Mucosa of rectum (tissue), 2 donors: Measurements from ENCODE around the gene APOE.
"Not testable (repeated sequence)": the region's sequence is repeated elsewhere in the genome, so short reads cannot be mapped to it uniquely, and the experiment has no call there.

Experiments
- H3K27ac ChIP-seq, 2 donors: one replicate each; pipeline ENCODE4 v1.7.0; 2013; ENCODE audit warnings: inconsistent platforms in 2 of 2, low read depth in 2 of 2, low read length in 2 of 2
- H3K27me3 ChIP-seq, 2 donors: one replicate each; pipeline ENCODE4 v1.7.0; 2013; ENCODE audit warnings: low read length in 2 of 2; ENCODE audit not compliant: control insufficient read depth in 2 of 2, insufficient read depth in 2 of 2
- H3K36me3 ChIP-seq, 2 donors: one replicate each; pipeline ENCODE4 v1.7.0; 2013; ENCODE audit warnings: low read length in 2 of 2; ENCODE audit not compliant: control insufficient read depth in 2 of 2, insufficient read depth in 2 of 2
- H3K4me1 ChIP-seq, 2 donors: one replicate each; pipeline ENCODE4 v1.7.0; 2013; ENCODE audit warnings: low read length in 2 of 2, mild to moderate bottlenecking in 1 of 2; ENCODE audit not compliant: control insufficient read depth in 2 of 2, insufficient read depth in 2 of 2
- H3K4me3 ChIP-seq, 2 donors: one replicate each; pipeline ENCODE4 v1.7.0; 2013; ENCODE audit warnings: low read length in 2 of 2
- H3K9ac ChIP-seq, 2 donors: one replicate each; pipeline ENCODE4 v1.7.0; 2013; ENCODE audit warnings: low read length in 2 of 2, low read depth in 1 of 2, mild to moderate bottlenecking in 1 of 2
- H3K9me3 ChIP-seq, 2 donors: one replicate each; pipeline ENCODE4 v1.7.0; 2013; ENCODE audit warnings: low read length in 2 of 2; ENCODE audit not compliant: control insufficient read depth in 2 of 2
- donor health status: healthy.
- donor health status: Normal muscosa, but diverticular disease.

APOE gene

GRCh38 chr19:44908074-44908835 lies 2.7 kb downstream of the APOE start:
- H3K27ac ChIP-seq: no peak overlapping the region
- no peaks in the 10 kb centered on the region for H3K9me3 ChIP-seq
- H3K9ac ChIP-seq: no peak overlapping the region
- H3K4me3 ChIP-seq: no peak overlapping the region
- H3K4me1 ChIP-seq: peaks cover 7 to 12% of the 10 kb centered on the region in 2 donors
- peaks cover 8 to 11% of the 10 kb centered on the region in 2 donors for H3K27me3 ChIP-seq
- H3K36me3 ChIP-seq: no peaks in the 10 kb centered on the region

- no peaks in the 10 kb centered on the region for H3K36me3 ChIP-seq
- H3K4me1 ChIP-seq: peaks cover 5 to 9% of the 10 kb centered on the region in 2 donors
- H3K4me3 ChIP-seq: no peak overlapping the region
- no peaks in the 10 kb centered on the region for H3K9me3 ChIP-seq
- H3K27me3 ChIP-seq: peaks cover 8 to 11% of the 10 kb centered on the region in 2 donors
- H3K9ac ChIP-seq: no peak overlapping the region
- H3K27ac ChIP-seq: no peak overlapping the region
Measured at GRCh38 chr19:44908836-44909261, 3.3 kb downstream of the APOE start.

GRCh38 chr19:44909775-44910174 lies 4.2 kb downstream of the APOE start:
- H3K27ac ChIP-seq: no peak overlapping the region

GRCh38 chr19:44911896-44912295 lies 6.3 kb downstream of the APOE start:
- H3K4me1 ChIP-seq, H3K9ac ChIP-seq, H3K9me3 ChIP-seq, H3K27ac ChIP-seq, H3K4me3 ChIP-seq, H3K36me3 ChIP-seq, H3K27me3 ChIP-seq: not testable (repeated sequence)

More at GRCh38 chr19:44909775-44910174, 4.2 kb downstream of the APOE start:
- no peaks in the 10 kb centered on the region for H3K36me3 ChIP-seq
- H3K9ac ChIP-seq: no peak overlapping the region
- H3K27me3 ChIP-seq: peaks cover 6 to 11% of the 10 kb centered on the region in 2 donors
- H3K4me3 ChIP-seq: no peak overlapping the region
- peaks cover 7 to 11% of the 10 kb centered on the region in 2 donors for H3K4me1 ChIP-seq
- H3K9me3 ChIP-seq: no peaks in the 10 kb centered on the region

GRCh38 chr19:44912854-44913253 lies 7.3 kb downstream of the APOE start:
- Histone ChIP-seq H3K9me3 (no peaks in the 10 kb centered on the region), H3K27me3 (no peaks in the 10 kb centered on the region), H3K9ac (no peak overlapping the region), H3K4me1 (peaks cover 7 to 8% of the 10 kb centered on the region in 2 donors), H3K36me3 (no peaks in the 10 kb centered on the region), H3K4me3 (no peak overlapping the region), H3K27ac (no peak overlapping the region)

GRCh38 chr19:44913512-44914432 lies 8.2 kb downstream of the APOE start:
- not testable (repeated sequence) for H3K36me3 ChIP-seq, H3K9ac ChIP-seq, H3K27me3 ChIP-seq, H3K9me3 ChIP-seq, H3K4me1 ChIP-seq
- H3K27ac ChIP-seq: peak overlapping the region in 1 of 2 donors; percentile 23
- peak overlapping the region; percentile 65 to 69 for H3K4me3 ChIP-seq

GRCh38 chr19:44914433-44915206 lies 9.0 kb downstream of the APOE start, which contains the start of gene APOC1:
APOC1 (plus strand) TSS chr19:44914608; CDS start chr19:44914892, 284 bp downstream.
- H3K27ac ChIP-seq: peak within 1 kb of the TSS in 1 of 2 donors; percentile 23
- not testable (repeated sequence) for H3K27me3 ChIP-seq, H3K9me3 ChIP-seq, H3K36me3 ChIP-seq, H3K4me1 ChIP-seq
- peak within 1 kb of the TSS; percentile 44 to 57 for H3K9ac ChIP-seq
- peak within 1 kb of the TSS; percentile 65 to 69 for H3K4me3 ChIP-seq

- Histone ChIP-seq H3K36me3 (no peaks in the 10 kb centered on the region), H3K4me1 (peaks cover 3 to 9% of the 10 kb centered on the region in 2 donors), H3K27me3 (peaks cover 0 to 2% of the 10 kb centered on the region in 2 donors), H3K4me3 (no peak overlapping the region), H3K9me3 (no peaks in the 10 kb centered on the region), H3K27ac (peak overlapping the region; percentile 44 to 45), H3K9ac (no peak overlapping the region)
Measured at GRCh38 chr19:44924243-44924725, 18.7 kb downstream of the APOE start.

- peaks cover 0 to 2% of the 10 kb centered on the region in 2 donors for H3K27me3 ChIP-seq
- H3K4me1 ChIP-seq: peaks cover 3 to 9% of the 10 kb centered on the region in 2 donors
- peak overlapping the region; percentile 31 to 67 for H3K27ac ChIP-seq
- H3K9me3 ChIP-seq: no peaks in the 10 kb centered on the region
- no peaks in the 10 kb centered on the region for H3K36me3 ChIP-seq
- no peak overlapping the region for H3K9ac ChIP-seq
- no peak overlapping the region for H3K4me3 ChIP-seq
Measured at GRCh38 chr19:44925114-44925891, 19.7 kb downstream of the APOE start.
